ENCODE data around the gene ZFYVE26. TPM values are rescaled to one million over a fixed set of nuclear protein-coding genes. Genes with fewer than 3 reads are reported as not detected.

ZFYVE26 gene
- total RNA-seq, 1 experiment from 2014 or later, result 19.9 TPM

DNA sequence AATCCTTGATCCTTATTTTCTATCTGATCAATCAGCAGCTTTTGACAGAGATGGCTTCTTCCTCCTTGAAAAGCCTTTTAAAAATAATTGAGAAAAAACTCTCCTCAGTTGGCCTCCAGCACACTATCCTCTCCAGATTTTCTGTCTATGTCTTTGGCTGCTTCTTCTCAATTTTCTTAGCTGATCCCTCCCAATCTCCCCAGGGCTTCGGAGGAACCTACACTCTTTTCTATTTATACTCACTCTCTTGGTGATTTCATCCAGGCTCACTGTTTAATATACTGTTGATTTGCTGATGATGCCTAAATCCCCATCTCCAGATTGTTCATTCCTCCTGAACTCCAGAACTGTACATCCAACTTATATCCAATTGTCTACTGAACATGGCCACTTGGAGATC lies 59.9 kb downstream of the ZFYVE26 start:
- no peak overlapping the region for H2BK5ac ChIP-seq (ENCODE audit: insufficient read length, low read length)
- H2BK20ac ChIP-seq (ENCODE audit: low read depth, low read length, poor library complexity, severe bottlenecking), result no peak overlapping the region
- H3K27me3 ChIP-seq (ENCODE audit: insufficient read depth, low read length), result no peaks in the 10 kb centered on the region
- no peak overlapping the region for H3K27ac Mint-ChIP-seq
- no CpG with 5 or more reads among the region's 1 CpG for WGBS (ENCODE audit: extremely low coverage, insufficient read length, low lambda C conversion rate)
- H2BK15ac ChIP-seq (ENCODE audit: low read depth, low read length), result no peak overlapping the region
- no peak overlapping the region for H3T11ph ChIP-seq (ENCODE audit: low read length)
- no peak for TF ChIP-seq CTCF (conservative IDR thresholded peaks at IDR 0.05)
- no peaks in the 10 kb centered on the region for H3K4me1 ChIP-seq (ENCODE audit: insufficient read depth, low read length)
- H3K9me3 Mint-ChIP-seq, result no peaks in the 10 kb centered on the region
- no peak overlapping the region for H4K5ac ChIP-seq (ENCODE audit: insufficient read length, low read depth, low read length)
- H3K4ac ChIP-seq (ENCODE audit: low read depth, low read length), result no peak overlapping the region
- H2BK120ac ChIP-seq (ENCODE audit: low read depth, low read length, poor library complexity, severe bottlenecking), result no peak overlapping the region
- no peaks in the 10 kb centered on the region for H3K27me3 Mint-ChIP-seq (ENCODE audit: low read depth)
- no peaks in the 10 kb centered on the region for H3K4me1 Mint-ChIP-seq
- no peaks in the 10 kb centered on the region for H4K20me1 ChIP-seq (ENCODE audit: control insufficient read depth, insufficient read depth, insufficient read length)
- H4K91ac ChIP-seq (ENCODE audit: insufficient read length, low read depth, low read length), result no peak overlapping the region
- no peak overlapping the region for H3K14ac ChIP-seq (ENCODE audit: insufficient read depth, low read length)
- no peaks in the 10 kb centered on the region for H3K9me3 ChIP-seq (ENCODE audit: control insufficient read depth, low read depth, low read length)
- no peak overlapping the region for H3K27ac ChIP-seq (ENCODE audit: insufficient read length, low read depth, low read length)
- no peak for DNase-seq
- H3K56ac ChIP-seq (ENCODE audit: insufficient read length, low read depth, low read length), result no peak overlapping the region
- H3K18ac ChIP-seq (ENCODE audit: insufficient read length, low read depth, low read length), result no peak overlapping the region
- H3K23ac ChIP-seq (ENCODE audit: insufficient read length, low read depth, low read length), result no peak overlapping the region
- peaks cover 10 to 62% (median 44%) of the 10 kb centered on the region in 3 experiments; a peak in 6 of 7 replicates for H3K36me3 Mint-ChIP-seq (ENCODE audit: insufficient read depth in 1 of 3, low read depth in 3 of 3)
- no peak overlapping the region for H2AFZ ChIP-seq (ENCODE audit: low read length)
- H3K9ac ChIP-seq (ENCODE audit: extremely low read depth, insufficient read length, low read length), result no peak overlapping the region
- H3K23me2 ChIP-seq (ENCODE audit: insufficient read length, low read depth, low read length, poor library complexity, severe bottlenecking), result no peaks in the 10 kb centered on the region
- H3K4me3 Mint-ChIP-seq, result no peak overlapping the region
- H3K79me1 ChIP-seq (ENCODE audit: insufficient read depth, low read depth, low read length, poor library complexity, severe bottlenecking), result no peaks in the 10 kb centered on the region
- no peak overlapping the region for H2BK12ac ChIP-seq (ENCODE audit: insufficient read length, low read depth, low read length)
- no peak overlapping the region for H2AK5ac ChIP-seq (ENCODE audit: insufficient read length, low read length)
- no peaks in the 10 kb centered on the region for H3K79me2 ChIP-seq (ENCODE audit: insufficient read depth, low read length)
- no peak overlapping the region for H3K4me2 ChIP-seq (ENCODE audit: insufficient read depth, insufficient read length, low read length)
- no peak overlapping the region for H4K8ac ChIP-seq (replicated peaks; ENCODE audit: insufficient read length, low read depth, low read length)

Data from H9 (cell line).